ENCODE measurements around the gene PGLYRP1. TPM values are rescaled to one million over a fixed set of nuclear protein-coding genes. Genes with fewer than 3 reads are reported as not detected.

PGLYRP1 gene
- total RNA-seq, 2 donors from 2014 or later: not detected

- H3K36me3 Mint-ChIP-seq: no peaks in the 10 kb centered on the region
- H3K27ac Mint-ChIP-seq: no peak overlapping the region
- ATAC-seq (no peak), DNase-seq (ENCODE audit: low spot score in 2 of 2) (no peak)
- H3K9me3 Mint-ChIP-seq: no peaks in the 10 kb centered on the region
Measured at GRCh38 chr19:46036744-46037128, 13.9 kb upstream of the PGLYRP1 start.

- Mint-ChIP-seq H3K36me3 (no peaks in the 10 kb centered on the region), H3K27ac (no peak overlapping the region), H3K9me3 (no peaks in the 10 kb centered on the region)
- no peak for ATAC-seq
- DNase-seq (ENCODE audit: low spot score in 2 of 2): no peak
Measured at GRCh38 chr19:46035986-46036743, 13.3 kb upstream of the PGLYRP1 start.

- DNase-seq (ENCODE audit: low spot score in 2 of 2) (no peak), ATAC-seq (no peak)
- Mint-ChIP-seq H3K36me3 (no peaks in the 10 kb centered on the region), H3K27ac (no peak overlapping the region), H3K9me3 (no peaks in the 10 kb centered on the region)
Measured at GRCh38 chr19:46035546-46035945, 12.7 kb upstream of the PGLYRP1 start.

- Mint-ChIP-seq H3K9me3 (no peaks in the 10 kb centered on the region), H3K36me3 (no peaks in the 10 kb centered on the region), H3K27ac (no peak overlapping the region)
- DNase-seq (ENCODE audit: low spot score in 2 of 2): no peak
- no peak for ATAC-seq
Measured at GRCh38 chr19:46033401-46033800, 10.5 kb upstream of the PGLYRP1 start.

GRCh38 chr19:46032597-46033025 is 9.8 kb upstream of the PGLYRP1 start:
- no peaks in the 10 kb centered on the region for H3K36me3 Mint-ChIP-seq
- ATAC-seq: no peak
- no peak for DNase-seq (ENCODE audit: low spot score in 2 of 2)
- no peaks in the 10 kb centered on the region for H3K9me3 Mint-ChIP-seq
- H3K27ac Mint-ChIP-seq: no peak overlapping the region

- H3K27ac Mint-ChIP-seq: no peak overlapping the region
- ATAC-seq (no peak), DNase-seq (ENCODE audit: low spot score in 2 of 2) (no peak)
- no peaks in the 10 kb centered on the region for H3K36me3 Mint-ChIP-seq
- no peaks in the 10 kb centered on the region for H3K9me3 Mint-ChIP-seq
Measured at GRCh38 chr19:46031781-46032596, 9.1 kb upstream of the PGLYRP1 start.

GRCh38 chr19:46030812-46031550 is 8.1 kb upstream of the PGLYRP1 start:
- H3K27ac Mint-ChIP-seq: no peak overlapping the region
- H3K9me3 Mint-ChIP-seq: no peaks in the 10 kb centered on the region
- no peak for ATAC-seq
- DNase-seq (ENCODE audit: low spot score in 2 of 2): no peak
- H3K36me3 Mint-ChIP-seq: no peaks in the 10 kb centered on the region

- no peak for ATAC-seq
- H3K9me3 Mint-ChIP-seq: no peaks in the 10 kb centered on the region
Measured at GRCh38 chr19:46025835-46026234, 3.0 kb upstream of the PGLYRP1 start.

GRCh38 chr19:46023311-46023779 is 492 bp upstream of the PGLYRP1 start:
- ATAC-seq (no peak), DNase-seq (ENCODE audit: low spot score in 2 of 2) (no peak)
- no peaks in the 10 kb centered on the region for H3K36me3 Mint-ChIP-seq
- H3K9me3 Mint-ChIP-seq: no peaks in the 10 kb centered on the region
- no peak overlapping the region for H3K27ac Mint-ChIP-seq

More at GRCh38 chr19:46025835-46026234, 3.0 kb upstream of the PGLYRP1 start:
- H3K36me3 Mint-ChIP-seq: no peaks in the 10 kb centered on the region
- no peak overlapping the region for H3K27ac Mint-ChIP-seq
- DNase-seq (ENCODE audit: low spot score in 2 of 2): no peak

GRCh38 chr19:46022061-46022430 is 807 bp downstream of the PGLYRP1 start:
- no peak for ATAC-seq
- H3K27ac Mint-ChIP-seq: no peak overlapping the region
- no peaks in the 10 kb centered on the region for H3K9me3 Mint-ChIP-seq
- H3K36me3 Mint-ChIP-seq: no peaks in the 10 kb centered on the region
- no peak for DNase-seq (ENCODE audit: low spot score in 2 of 2)

- H3K27ac Mint-ChIP-seq: no peak overlapping the region
- DNase-seq (ENCODE audit: low spot score in 2 of 2): no peak
- H3K36me3 Mint-ChIP-seq: no peaks in the 10 kb centered on the region
- H3K9me3 Mint-ChIP-seq: no peaks in the 10 kb centered on the region
- ATAC-seq: no peak
Measured at GRCh38 chr19:46021531-46022041, 1.3 kb downstream of the PGLYRP1 start.

GRCh38 chr19:46020819-46021125 is 2.1 kb downstream of the PGLYRP1 start:
- no peak for ATAC-seq

GRCh38 chr19:46019270-46019669 is 3.6 kb downstream of the PGLYRP1 start:
- Mint-ChIP-seq H3K9me3 (no peaks in the 10 kb centered on the region), H3K36me3 (peaks cover 0 to 4% of the 10 kb centered on the region in 2 donors), H3K27ac (no peak overlapping the region)
- ATAC-seq (no peak), DNase-seq (ENCODE audit: low spot score in 2 of 2) (no peak)

More at GRCh38 chr19:46020819-46021125, 2.1 kb downstream of the PGLYRP1 start:
- no peaks in the 10 kb centered on the region for H3K9me3 Mint-ChIP-seq
- no peaks in the 10 kb centered on the region for H3K36me3 Mint-ChIP-seq
- H3K27ac Mint-ChIP-seq: no peak overlapping the region
- DNase-seq (ENCODE audit: low spot score in 2 of 2): no peak

- Mint-ChIP-seq H3K36me3 (peaks cover 0 to 4% of the 10 kb centered on the region in 2 donors), H3K9me3 (no peaks in the 10 kb centered on the region), H3K27ac (no peak overlapping the region)
- ATAC-seq (no peak), DNase-seq (ENCODE audit: low spot score in 2 of 2) (no peak)
Measured at GRCh38 chr19:46018729-46019251, 4.1 kb downstream of the PGLYRP1 start.

- Mint-ChIP-seq H3K36me3 (peaks cover 0 to 4% of the 10 kb centered on the region in 2 donors), H3K9me3 (no peaks in the 10 kb centered on the region), H3K27ac (no peak overlapping the region)
- no peak for ATAC-seq
- no peak for DNase-seq (ENCODE audit: low spot score in 2 of 2)
Measured at GRCh38 chr19:46017874-46018675, 4.8 kb downstream of the PGLYRP1 start.

GRCh38 chr19:46017095-46017429 is 5.8 kb downstream of the PGLYRP1 start:
- peak in 1 of 2 donors; percentile 14 for ATAC-seq
- peaks cover 0 to 4% of the 10 kb centered on the region in 2 donors for H3K36me3 Mint-ChIP-seq
- H3K27ac Mint-ChIP-seq: no peak overlapping the region
- H3K9me3 Mint-ChIP-seq: no peaks in the 10 kb centered on the region
- DNase-seq (ENCODE audit: low spot score in 2 of 2): no peak
